ENCODE measurements around the gene LINGO1.

GRCh38 chr15:77566092-77566491 lies 66.6 kb downstream of the LINGO1 start:
- TF ChIP-seq POLR2A (IDR thresholded peaks at IDR 0.05; ENCODE audit: low read length) (no peak), CTCF (IDR thresholded peaks at IDR 0.05) (no peak), USF2 (IDR thresholded peaks at IDR 0.05) (no peak), RCOR1 (IDR thresholded peaks at IDR 0.05; ENCODE audit: low read depth, low read length) (no peak), RAD21 (conservative IDR thresholded peaks at IDR 0.05 in 1 of 2, IDR thresholded peaks at IDR 0.05 in 1 of 2) (no peak), REST (IDR thresholded peaks at IDR 0.05) (no peak), CHD2 (IDR thresholded peaks at IDR 0.05; ENCODE audit: low read length, partially characterized antibody) (no peak), HMGXB4 (CRISPR knock-in tag; IDR thresholded peaks at IDR 0.05; ENCODE audit: borderline replicate concordance) (no peak)
